Endothelial cell of umbilical vein (primary cell): ENCODE measurements around the gene NECTIN3. TPM values are rescaled to one million over a fixed set of nuclear protein-coding genes. Genes with fewer than 3 reads are reported as not detected.

Experiments
- BruUV-seq: library from RNA; stranded (reverse); fragments of 400-500 nt; replicated peaks from 2 replicates; lab custom pipeline; 2021; lab: Mats Ljungman, UMichigan
- CTCF ChIA-PET: fragments of 300-600, 350-600 bp; sonication (Branson Sonifier 250); formaldehyde crosslinking; loops from one replicate; lab custom pipeline; 2021; ENCODE audit warnings: antibody characterized with exemption, inconsistent platforms; lab: Charles Lee
- POLR2A ChIA-PET: fragments of 300-600, 350-600 bp; sonication (Branson Sonifier 250); formaldehyde crosslinking; loops from one replicate; lab custom pipeline; 2021; ENCODE audit warnings: antibody characterized with exemption, inconsistent platforms; lab: Charles Lee
- DNase-seq: peaks from one replicate; pipeline ENCODE4 v3.0.0-alpha.2; 2011; ENCODE audit warnings: low read depth, low spot score
- FAIRE-seq: peaks from 2 replicates; lab custom pipeline; 2011; peaks lifted over from hg19 to GRCh38; lab: Jason Lieb, UNC
- H2AFZ ChIP-seq: 2 replicates; pipeline ENCODE4 v1.6.0; 2012; ENCODE audit warnings: low read depth, low read length, control low read depth, inconsistent platforms
- H3K27ac ChIP-seq: 2 replicates; pipeline ENCODE4 v1.5.1; 2011; ENCODE audit warnings: low read depth, mild to moderate bottlenecking, control low read depth, low read length, moderate library complexity; ENCODE audit not compliant: insufficient read depth
- H3K27me3 ChIP-seq, 2 experiments: 2 replicates each; pipeline versions ENCODE4 v1.6.0 to v1.6.1; 2011; ENCODE audit warnings: low read length in 2 of 2, mixed read lengths in 1 of 2; ENCODE audit not compliant: control insufficient read depth in 2 of 2, insufficient read depth in 2 of 2
- H3K36me3 ChIP-seq, 2 experiments: 2 replicates in 1 of 2; 3 replicates in 1 of 2; pipeline ENCODE4 v1.5.1; 2011; ENCODE audit warnings: low read length in 2 of 2, mild to moderate bottlenecking in 1 of 2, moderate library complexity in 1 of 2; ENCODE audit not compliant: control insufficient read depth in 2 of 2, insufficient read depth in 2 of 2; ENCODE audit errors: extremely low read depth in 1 of 2
- H3K4me1 ChIP-seq: 3 replicates; pipeline ENCODE4 v1.5.1; 2011; ENCODE audit warnings: mild to moderate bottlenecking, low read length; ENCODE audit not compliant: control insufficient read depth, insufficient read depth; ENCODE audit errors: extremely low read depth
- H3K4me2 ChIP-seq: 2 replicates; pipeline ENCODE4 v1.6.1; 2011; ENCODE audit warnings: low read length, control low read depth, mixed read lengths; ENCODE audit not compliant: insufficient read depth
- H3K4me3 ChIP-seq, 3 experiments: fragments of 200-600 bp in 1 of 3; sonication (generic), shearing (Covaris generic) in 1 of 3; replicated peaks in 1 of 3; 2 replicates each; pipeline ENCODE4 v1.5.1; 2011 to 2016; ENCODE audit warnings: control low read depth in 3 of 3, low read length in 3 of 3, mild to moderate bottlenecking in 2 of 3, inconsistent platforms in 1 of 3, low read depth in 1 of 3, moderate library complexity in 1 of 3; ENCODE audit not compliant: insufficient read depth in 1 of 3
- H3K79me2 ChIP-seq: 2 replicates; pipeline ENCODE4 v1.6.0; 2012; ENCODE audit warnings: low read length, inconsistent platforms; ENCODE audit not compliant: control insufficient read depth, insufficient read depth
- H3K9ac ChIP-seq: replicated peaks from 2 replicates; pipeline ENCODE3; 2011; ENCODE audit warnings: low read length, control low read depth; ENCODE audit not compliant: insufficient read depth; ENCODE audit errors: extremely low read depth
- H3K9me1 ChIP-seq: replicated peaks from 3 replicates; pipeline ENCODE4 v1.6.0; 2011; ENCODE audit warnings: mild to moderate bottlenecking, low read length; ENCODE audit not compliant: control insufficient read depth, insufficient read depth; ENCODE audit errors: extremely low read depth
- H3K9me3 ChIP-seq: replicated peaks from 2 replicates; pipeline ENCODE4 v1.5.1; 2012; ENCODE audit warnings: low read length, inconsistent platforms; ENCODE audit not compliant: control insufficient read depth, insufficient read depth
- H4K20me1 ChIP-seq: replicated peaks from 2 replicates; pipeline ENCODE3; 2011; ENCODE audit warnings: mild to moderate bottlenecking, low read length; ENCODE audit not compliant: control insufficient read depth, insufficient read depth; ENCODE audit errors: extremely low read depth
- EZH2 ChIP-seq: IDR thresholded peaks from 2 replicates; pipeline ENCODE4 v1.6.1; 2012; ENCODE audit warnings: borderline replicate concordance, low read depth, mild to moderate bottlenecking, moderate library complexity, low read length, inconsistent platforms; ENCODE audit not compliant: severe bottlenecking
- FOS ChIP-seq: IDR thresholded peaks from 2 replicates; pipeline ENCODE4 v1.6.1; 2011; ENCODE audit warnings: mild to moderate bottlenecking, low read length, moderate library complexity, borderline replicate concordance; ENCODE audit not compliant: insufficient read depth
- GATA2 ChIP-seq: IDR thresholded peaks from 2 replicates; pipeline ENCODE4 v1.7.0; 2011; ENCODE audit warnings: low read depth, mild to moderate bottlenecking, moderate library complexity, mixed read lengths, low read length; ENCODE audit not compliant: insufficient read length, insufficient read depth
- JUN ChIP-seq: IDR thresholded peaks from 2 replicates; pipeline ENCODE4 v1.6.1; 2011; ENCODE audit warnings: borderline replicate concordance, low read depth; ENCODE audit not compliant: insufficient read length, insufficient read depth
- MAX ChIP-seq: IDR thresholded peaks from 2 replicates; pipeline ENCODE4 v1.6.1; 2011; ENCODE audit not compliant: insufficient read depth, insufficient read length
- MYC ChIP-seq: IDR thresholded peaks from one replicate; pipeline ENCODE4 v1.6.1; 2011; ENCODE audit warnings: mild to moderate bottlenecking, low read depth, low read length
- dilution Hi-C: fragments of 300-500 bp; cut with MboI; formaldehyde crosslinking; loops from one replicate; pipeline ENCODE4 v1.15.0; 2019; ENCODE audit warnings: low sequenced_read_pairs; ENCODE audit not compliant: extremely low pct_ligation_motif_present
- intact Hi-C: fragments of 100-400 bp; cut with micrococcal nuclease; formaldehyde crosslinking; loops from one replicate; pipeline ENCODE4 v1.10.0; 2022
- polyA plus RNA-seq, 4 experiments: library from polyadenylated mRNA; depleted of rRNA in 3 of 4; stranded (reverse) in 3 of 4; unstranded in 1 of 4; fragments of >200 nt; gene quantifications; 2 replicates each; pipeline versions ENCODE4 v1.2.1 to v1.2.3, GENCODE V29; 2011 to 2012; ENCODE audit warnings: missing spikeins in 1 of 4
- total RNA-seq: library from RNA; stranded (reverse); gene quantifications from 2 replicates; pipeline ENCODE4 v1.2.3, GENCODE V29; 2021
- TF ChIP-seq, protein P1 (sequence below), 2 donors: IDR thresholded peaks; 1 replicate in 1 of 2; 2 replicates in 1 of 2; pipeline ENCODE4 v1.5.1; 2011; ENCODE audit warnings: low read length in 2 of 2, mild to moderate bottlenecking in 2 of 2, moderate library complexity in 2 of 2, control low read depth in 1 of 2, inconsistent platforms in 1 of 2, low read depth in 1 of 2; ENCODE audit not compliant: insufficient read depth in 1 of 2; ENCODE audit errors: extremely low read depth in 1 of 2

NECTIN3 gene
- total and polyA plus RNA-seq, 2 donors (not counting 3 experiments of a cell fraction or from before 2014, with no cell fraction given): 14.3 to 26.9 TPM

DNA sequence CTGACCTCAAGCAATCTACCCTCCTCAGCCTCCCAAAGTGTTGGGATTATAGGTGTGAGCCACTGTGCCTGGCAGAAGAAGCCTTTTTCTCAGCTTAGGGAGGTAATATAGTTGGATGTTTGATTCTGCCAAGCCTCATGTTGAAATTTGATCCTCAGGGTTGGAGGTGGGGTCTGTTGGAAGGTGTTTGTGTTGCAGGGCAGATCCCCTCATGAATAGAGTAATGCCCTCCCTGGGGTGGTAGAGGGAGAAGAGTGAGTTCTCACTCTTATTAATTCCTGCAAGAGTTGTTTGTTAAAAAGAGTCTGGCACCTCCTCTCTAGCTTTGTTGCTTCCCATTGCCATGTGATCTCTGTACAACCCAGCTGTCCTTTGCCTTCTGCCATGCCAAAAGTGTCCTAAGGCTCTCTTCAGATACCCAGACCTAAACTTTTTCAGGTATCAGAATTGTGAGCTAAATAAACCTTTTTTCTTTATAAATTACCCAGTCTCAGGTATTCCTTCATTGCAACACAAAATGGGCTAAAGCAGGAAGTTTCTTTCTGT is 16.4 kb downstream of the NECTIN3 start:
- dilution Hi-C loops: no loop called here
- no peak overlapping the region for H2AFZ ChIP-seq
- no peaks in the 10 kb centered on the region for H3K36me3 ChIP-seq
- intact Hi-C loops: no loop called here
- FAIRE-seq: no peak
- H3K9me3 ChIP-seq: no peaks in the 10 kb centered on the region
- no peaks in the 10 kb centered on the region for H3K27me3 ChIP-seq
- no peak overlapping the region for H3K4me3 ChIP-seq
- H4K20me1 ChIP-seq: no peaks in the 10 kb centered on the region
- peaks cover 82% of the 10 kb centered on the region for H3K79me2 ChIP-seq
- CTCF ChIA-PET: no interaction called here
- H3K4me1 ChIP-seq: no peaks in the 10 kb centered on the region
- POLR2A ChIA-PET: no interaction called here
- BruUV-seq: no TSS peak
- TF ChIP-seq JUN (no peak), EZH2 (no peak)
- TF ChIP-seq, protein P1, sequence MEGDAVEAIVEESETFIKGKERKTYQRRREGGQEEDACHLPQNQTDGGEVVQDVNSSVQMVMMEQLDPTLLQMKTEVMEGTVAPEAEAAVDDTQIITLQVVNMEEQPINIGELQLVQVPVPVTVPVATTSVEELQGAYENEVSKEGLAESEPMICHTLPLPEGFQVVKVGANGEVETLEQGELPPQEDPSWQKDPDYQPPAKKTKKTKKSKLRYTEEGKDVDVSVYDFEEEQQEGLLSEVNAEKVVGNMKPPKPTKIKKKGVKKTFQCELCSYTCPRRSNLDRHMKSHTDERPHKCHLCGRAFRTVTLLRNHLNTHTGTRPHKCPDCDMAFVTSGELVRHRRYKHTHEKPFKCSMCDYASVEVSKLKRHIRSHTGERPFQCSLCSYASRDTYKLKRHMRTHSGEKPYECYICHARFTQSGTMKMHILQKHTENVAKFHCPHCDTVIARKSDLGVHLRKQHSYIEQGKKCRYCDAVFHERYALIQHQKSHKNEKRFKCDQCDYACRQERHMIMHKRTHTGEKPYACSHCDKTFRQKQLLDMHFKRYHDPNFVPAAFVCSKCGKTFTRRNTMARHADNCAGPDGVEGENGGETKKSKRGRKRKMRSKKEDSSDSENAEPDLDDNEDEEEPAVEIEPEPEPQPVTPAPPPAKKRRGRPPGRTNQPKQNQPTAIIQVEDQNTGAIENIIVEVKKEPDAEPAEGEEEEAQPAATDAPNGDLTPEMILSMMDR (IDR thresholded peaks at IDR 0.05; ENCODE audit: extremely low read depth in 1 of 2, insufficient read depth in 1 of 2, low read depth in 1 of 2, low read length in 2 of 2): no peak
- no peaks in the 10 kb centered on the region for H3K9me1 ChIP-seq
- H3K9ac ChIP-seq: no peak overlapping the region
- DNase-seq: no peak
- no peak overlapping the region for H3K4me2 ChIP-seq
- H3K27ac ChIP-seq: no peak overlapping the region

- no peak overlapping the region for H3K9ac ChIP-seq
- H4K20me1 ChIP-seq: peaks cover 9% of the 10 kb centered on the region
- DNase-seq: no peak
- TF ChIP-seq MYC: no peak
- TF ChIP-seq FOS: no peak
- TF ChIP-seq JUN: no peak
- TF ChIP-seq GATA2: no peak
- TF ChIP-seq EZH2: no peak
- TF ChIP-seq MAX: no peak
- no peak overlapping the region for H3K4me3 ChIP-seq
- no peaks in the 10 kb centered on the region for H3K27me3 ChIP-seq
- peaks cover 61% of the 10 kb centered on the region for H3K79me2 ChIP-seq
- FAIRE-seq: no peak
- no TSS peak for BruUV-seq
- H3K27ac ChIP-seq: no peak overlapping the region
- POLR2A ChIA-PET: no interaction called here
- CTCF ChIA-PET: no interaction called here
- dilution Hi-C loops (no loop called here), intact Hi-C loops (no loop called here)
- no peak overlapping the region for H3K4me2 ChIP-seq
- no peaks in the 10 kb centered on the region for H3K36me3 ChIP-seq
- no peaks in the 10 kb centered on the region for H3K4me1 ChIP-seq
- no peaks in the 10 kb centered on the region for H3K9me3 ChIP-seq
- no peaks in the 10 kb centered on the region for H3K9me1 ChIP-seq
- no peak overlapping the region for H2AFZ ChIP-seq
These were observed 25.0 kb downstream of the NECTIN3 start for GRCh38 chr3:111096487-111097209.
